HG03469 (cell line): ENCODE data around the gene ACKR2.

ENCODE experiments used
- ATAC-seq: cut with Tn5 transposase; IDR thresholded peaks from one replicate; pipeline ENCODE4 v1.9.1; 2021; ENCODE audit warnings: mild to moderate bottlenecking, moderate library complexity, moderate number of reproducible peaks; ENCODE audit not compliant: unreplicated experiment

Gene ACKR2

DNA sequence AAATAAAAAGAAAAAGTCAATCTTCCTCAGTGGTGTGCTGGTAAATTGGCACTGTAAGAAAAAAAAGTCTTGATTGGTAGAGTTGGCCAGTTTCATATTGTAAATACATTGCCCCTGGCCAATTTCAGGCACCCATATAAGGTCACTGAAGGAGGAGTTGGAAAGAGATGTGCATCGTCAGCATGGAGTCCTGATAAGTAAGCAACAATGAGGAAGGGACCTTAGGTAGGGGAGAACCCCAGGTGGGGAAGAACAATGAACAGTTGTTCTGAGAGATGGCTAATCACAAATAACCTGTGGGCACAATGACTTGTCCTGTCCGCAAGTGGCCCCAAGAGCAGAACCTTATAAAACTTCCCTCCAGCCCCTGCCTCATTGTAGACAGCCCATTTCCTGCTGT is 75.1 kb downstream of the ACKR2 start:
- ATAC-seq, result no peak

DNA sequence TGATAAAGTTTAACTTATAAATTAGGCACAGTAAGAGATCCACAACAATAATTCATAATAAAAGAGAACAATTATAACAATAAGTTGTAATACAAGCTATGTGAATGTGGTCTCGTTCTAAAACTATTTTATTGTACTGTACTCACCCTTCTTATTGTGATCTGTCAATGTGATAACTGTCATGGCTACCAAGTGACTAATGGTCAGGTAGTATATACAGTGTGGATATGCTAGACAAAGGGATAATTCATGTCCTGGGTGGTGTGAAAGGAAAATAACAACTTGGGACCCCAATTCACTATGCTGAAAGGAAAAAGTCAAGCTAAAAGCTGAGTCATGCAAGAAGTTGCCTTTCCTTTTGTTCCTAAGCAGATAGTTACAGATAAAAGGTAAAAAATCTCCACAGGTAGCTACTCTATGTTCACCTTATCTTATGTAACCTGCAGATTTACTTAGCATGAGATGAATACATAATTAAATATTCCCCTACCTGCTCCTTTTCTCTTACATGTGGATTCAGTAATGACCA is 77.1 kb downstream of the ACKR2 start:
- ATAC-seq, result no peak

DNA sequence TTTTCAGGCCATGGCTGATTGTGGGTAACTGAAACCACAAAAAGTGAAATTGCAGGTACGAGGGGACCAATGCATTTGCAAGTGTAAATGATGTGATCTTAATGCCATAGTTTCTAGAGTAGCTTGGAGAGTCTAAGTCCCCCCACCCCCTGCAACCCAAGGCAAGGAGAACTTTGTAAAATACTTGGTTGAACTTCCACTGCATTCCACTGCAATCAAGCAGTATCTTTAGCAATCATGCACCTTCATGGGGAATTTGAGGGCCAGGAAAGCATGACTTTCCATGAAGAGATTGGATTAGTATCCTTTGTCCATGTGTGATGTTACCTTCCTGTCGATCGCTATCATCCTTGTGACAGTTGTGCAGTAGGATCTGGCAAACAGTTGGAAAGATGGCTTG is 77.8 kb downstream of the ACKR2 start:
- no peak for ATAC-seq

DNA sequence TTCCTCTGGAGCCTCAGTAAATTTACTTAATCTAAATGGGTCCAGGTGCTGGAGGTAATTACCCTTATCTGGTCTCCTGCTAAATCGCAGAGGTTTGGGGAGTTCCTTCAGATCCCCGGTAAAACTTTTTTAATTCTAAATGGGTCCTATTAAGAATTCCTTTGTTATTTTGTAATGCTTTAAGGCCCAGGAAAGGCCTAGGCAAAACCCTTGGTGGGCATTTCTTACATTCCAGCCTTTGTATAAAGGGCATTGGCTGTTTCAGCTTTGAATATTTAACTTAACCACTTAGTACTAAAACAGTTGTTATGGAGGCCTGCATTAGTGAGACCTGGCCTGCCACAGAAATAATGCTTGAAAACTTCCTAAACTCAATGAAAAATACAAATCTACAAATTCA is 81.8 kb downstream of the ACKR2 start:
- no peak for ATAC-seq

DNA sequence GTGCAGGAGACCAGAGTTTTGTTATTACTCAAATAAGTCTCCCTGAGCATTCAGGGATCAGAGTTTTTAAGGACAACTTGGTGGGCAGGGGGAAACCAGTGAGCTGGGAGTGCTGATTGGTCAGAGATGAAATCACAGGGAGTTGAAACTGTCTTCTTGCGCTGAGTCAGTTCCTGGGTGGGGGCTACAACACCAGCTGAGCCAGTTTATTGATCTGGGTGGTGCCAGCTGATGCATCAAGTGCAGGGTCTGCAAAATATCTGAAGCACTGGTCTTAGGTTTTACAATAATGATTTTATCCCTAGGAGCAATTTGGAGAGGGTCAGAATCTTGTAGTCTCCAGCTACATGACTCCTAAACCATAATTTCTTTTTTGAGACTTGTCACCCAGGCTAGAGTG is 82.9 kb downstream of the ACKR2 start:
- ATAC-seq, result no peak

DNA sequence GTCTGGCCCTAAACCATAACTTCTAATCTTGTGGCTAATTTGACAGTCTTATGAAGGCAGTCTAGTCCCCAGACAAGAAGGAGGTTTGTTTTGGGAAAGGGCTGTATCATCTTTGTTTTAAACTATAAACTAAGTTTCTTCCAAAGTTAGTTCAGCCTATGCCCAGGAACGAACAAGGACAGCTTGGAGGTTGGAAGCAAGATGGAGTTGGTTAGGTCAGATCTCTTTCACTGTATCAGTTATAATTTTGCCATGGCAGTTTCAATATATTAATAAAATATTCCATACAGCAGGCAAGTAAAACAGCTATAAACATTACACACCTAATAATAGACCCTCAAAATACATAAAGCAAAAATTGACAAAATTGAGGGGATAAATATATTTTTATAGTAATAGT is 83.6 kb downstream of the ACKR2 start:
- no peak for ATAC-seq

DNA sequence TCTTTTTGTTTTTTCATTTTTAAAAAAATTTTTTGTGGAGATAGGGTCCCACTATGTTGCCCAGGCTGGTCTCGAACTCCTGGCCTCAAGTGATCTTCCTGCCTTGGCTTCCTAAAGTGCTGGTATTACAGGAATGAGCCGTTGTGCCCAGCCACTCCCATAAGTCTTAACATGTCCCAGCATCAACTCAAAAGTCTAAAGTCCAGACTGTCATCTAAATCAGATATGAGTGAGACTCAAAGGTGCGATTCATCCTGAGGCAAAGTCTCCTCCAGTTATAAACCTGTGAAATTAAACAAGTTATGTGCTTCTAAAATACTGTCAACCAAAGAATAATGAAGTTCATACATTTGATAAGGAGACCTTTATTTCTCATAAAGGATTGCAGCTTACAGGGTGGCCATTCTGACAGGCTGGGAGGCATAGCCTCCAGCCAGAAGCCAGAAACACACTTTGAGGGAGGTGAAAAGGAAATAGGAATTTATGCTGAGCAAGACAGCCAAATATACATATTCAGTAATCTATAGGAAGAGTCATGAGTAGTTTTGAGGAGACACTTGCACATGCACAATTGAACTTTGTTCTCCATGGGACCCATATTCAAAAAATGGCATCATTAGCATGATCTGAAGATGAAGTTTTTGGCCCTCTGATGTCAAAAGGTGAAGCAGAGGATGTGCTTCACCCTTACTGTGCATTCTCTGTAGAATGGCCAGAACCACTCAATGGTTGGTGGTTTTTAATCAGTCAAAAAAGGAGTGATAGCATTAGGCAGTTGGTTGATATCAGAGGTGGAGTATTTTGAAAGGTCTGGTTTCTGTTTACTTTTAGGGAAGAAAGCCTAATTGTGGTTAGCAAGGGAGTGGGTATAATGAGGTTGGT is 85.7 kb downstream of the ACKR2 start:
- no peak for ATAC-seq

DNA sequence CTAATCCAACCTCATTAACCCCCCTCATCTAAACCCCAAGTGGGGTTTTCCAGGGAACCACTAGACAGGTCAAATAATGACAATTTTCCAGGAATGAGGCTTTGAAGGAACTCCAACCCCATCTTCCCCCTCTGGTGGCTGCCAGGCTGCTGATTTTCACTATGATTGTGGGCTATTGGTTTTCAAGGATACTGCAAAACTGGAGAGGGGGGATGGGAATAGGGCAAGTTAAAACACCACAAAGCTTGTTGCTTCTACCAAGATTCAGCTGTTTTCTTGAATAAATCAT is 86.3 kb downstream of the ACKR2 start:
- no peak for ATAC-seq

DNA sequence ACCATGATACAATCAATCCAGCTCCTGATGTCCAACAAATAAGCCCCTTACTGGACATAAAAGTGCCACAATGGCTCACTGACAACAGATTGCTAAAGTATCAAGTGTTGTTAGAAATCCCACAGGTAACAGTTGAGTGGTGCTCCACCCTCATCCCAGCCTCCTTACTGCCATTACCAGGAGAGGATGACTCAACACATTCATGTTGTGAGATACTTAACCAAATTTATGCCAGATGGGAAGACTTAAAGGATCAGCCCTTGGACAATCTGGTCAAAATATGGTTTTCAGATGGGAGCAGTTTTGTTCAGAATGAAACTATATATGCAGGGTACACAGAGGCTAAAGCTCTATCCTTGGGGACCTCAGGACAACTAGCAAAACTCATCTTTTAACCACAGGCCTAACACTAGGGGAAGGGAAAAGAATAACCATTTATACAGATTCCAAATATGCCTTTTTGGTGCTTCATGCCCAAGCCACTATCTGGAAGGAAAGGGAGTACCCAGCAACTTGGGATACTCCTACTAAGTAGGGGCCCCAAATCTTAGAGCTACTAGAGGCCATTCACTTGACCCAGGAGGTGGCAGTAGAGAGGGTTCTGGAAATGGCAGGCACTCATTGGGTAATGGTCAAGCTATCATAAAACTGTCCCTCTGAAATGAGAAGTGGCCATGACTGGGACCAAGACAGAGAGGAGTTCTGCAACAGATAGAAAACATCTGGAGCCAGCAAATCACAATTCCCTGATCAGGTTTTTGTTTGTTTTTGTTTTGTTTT is 89.8 kb downstream of the ACKR2 start:
- no peak for ATAC-seq

DNA sequence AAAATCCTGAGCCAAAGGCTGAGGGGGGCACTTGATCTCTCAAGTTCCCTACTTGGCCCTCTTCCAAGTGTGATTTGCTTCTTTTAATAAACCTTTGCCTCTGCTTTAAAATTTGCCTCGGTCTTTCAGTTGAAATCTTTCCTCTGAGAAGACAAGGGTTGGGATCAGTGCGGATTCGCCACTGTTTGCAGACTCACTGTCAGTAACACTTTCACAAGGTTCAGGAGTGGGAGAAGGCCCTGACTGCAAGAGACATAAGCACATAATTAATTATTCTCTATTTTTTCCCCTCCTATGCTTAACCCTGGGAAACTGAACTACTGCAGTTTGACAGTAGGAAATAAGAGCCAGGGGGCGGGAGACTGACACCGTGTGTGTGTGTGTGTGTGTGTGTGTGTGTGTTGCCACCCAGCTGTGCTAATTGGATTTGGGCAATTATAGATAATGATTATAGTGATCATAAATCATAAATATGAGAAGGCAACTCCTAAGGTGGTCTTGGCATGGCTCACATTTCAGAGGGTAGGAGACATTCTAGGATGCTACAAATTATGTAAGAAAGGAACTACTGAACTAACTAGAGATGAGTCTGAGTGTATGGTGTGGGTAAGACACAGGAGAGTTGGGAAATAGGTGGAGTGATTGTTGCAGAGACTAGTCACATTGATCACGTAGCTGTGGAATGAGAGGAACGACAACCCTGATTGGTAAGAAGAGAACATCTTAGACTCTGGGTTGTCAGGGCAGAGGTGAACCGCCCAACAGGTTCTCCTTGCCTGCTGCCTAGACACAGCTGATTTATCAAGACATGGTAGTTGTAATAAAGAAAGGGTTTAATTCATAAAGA is 91.2 kb downstream of the ACKR2 start:
- ATAC-seq, result no peak

DNA sequence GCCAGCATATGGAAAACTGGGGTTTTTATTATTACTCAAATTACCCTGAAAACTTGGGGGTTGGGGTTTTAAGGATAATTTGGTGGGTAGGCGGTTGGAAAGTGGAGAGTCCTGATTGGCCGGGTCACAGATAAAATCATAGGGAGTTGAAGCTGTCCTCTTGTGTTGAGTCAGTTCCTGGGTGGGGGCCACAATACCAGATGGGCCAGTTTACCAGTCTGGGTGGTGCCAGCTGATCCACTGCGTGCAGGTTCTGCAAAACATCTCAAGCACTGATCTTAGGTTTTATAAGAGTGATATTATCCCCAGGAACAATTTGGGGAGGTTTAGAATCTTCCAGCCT is 91.8 kb downstream of the ACKR2 start:
- ATAC-seq, result no peak

DNA sequence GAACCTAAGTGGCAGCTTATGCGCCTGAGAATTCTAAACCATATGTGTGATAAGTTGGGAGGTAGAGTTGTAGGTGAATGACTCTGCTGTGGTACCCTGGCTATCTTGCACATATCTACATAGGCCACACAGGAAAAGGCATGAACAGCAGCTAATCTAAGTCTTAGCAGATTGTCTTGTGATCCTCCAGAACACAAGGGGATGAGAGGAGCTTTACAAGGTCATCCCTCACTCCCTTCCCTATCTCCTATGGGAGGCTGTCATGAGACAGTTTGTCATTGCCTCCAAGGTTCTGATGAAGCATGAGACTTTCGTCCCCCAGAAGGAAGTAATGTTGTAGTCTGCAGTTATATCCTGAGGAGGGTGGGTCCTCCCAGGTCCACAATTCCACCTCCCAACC is 93.0 kb downstream of the ACKR2 start:
- no peak for ATAC-seq

DNA sequence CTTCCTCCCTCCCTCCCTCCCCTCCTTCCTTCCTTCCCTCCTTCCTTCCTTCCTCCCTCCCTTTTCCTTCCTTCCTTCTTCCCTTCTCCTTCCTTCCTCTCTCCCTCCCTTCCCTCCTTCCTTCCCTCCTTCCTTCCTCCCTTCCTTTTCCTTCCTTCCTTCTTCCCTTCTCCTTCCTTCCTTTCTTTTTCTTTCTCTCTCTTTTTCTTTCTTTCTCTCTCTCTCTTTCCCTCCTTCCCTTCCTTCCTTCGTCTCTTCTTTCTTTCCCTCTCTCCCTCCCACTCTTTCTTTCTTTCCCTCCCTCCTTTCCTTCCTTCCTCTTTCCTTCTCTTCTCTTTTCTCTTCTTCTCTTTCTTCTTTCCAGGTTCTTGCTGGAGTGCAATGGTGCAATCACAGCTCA is 94.8 kb downstream of the ACKR2 start:
- ATAC-seq, result no peak

DNA sequence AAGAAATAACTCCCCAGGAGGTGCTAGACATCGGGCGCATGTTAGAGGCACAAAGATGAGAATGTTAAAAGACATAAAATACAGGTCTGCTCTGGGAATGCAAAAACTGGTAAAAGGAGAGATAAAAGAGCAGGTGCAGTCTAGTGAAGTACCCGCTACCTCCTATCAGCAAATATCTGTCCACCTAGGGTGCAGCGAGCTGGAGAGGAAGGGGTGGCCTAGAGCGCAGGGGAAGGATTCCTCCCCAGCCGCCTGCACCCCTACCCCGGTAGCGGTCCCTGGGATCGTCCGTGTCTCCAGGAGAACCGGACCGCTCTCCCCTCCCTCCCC is 96.5 kb downstream of the ACKR2 start:
- ATAC-seq, result no peak

DNA sequence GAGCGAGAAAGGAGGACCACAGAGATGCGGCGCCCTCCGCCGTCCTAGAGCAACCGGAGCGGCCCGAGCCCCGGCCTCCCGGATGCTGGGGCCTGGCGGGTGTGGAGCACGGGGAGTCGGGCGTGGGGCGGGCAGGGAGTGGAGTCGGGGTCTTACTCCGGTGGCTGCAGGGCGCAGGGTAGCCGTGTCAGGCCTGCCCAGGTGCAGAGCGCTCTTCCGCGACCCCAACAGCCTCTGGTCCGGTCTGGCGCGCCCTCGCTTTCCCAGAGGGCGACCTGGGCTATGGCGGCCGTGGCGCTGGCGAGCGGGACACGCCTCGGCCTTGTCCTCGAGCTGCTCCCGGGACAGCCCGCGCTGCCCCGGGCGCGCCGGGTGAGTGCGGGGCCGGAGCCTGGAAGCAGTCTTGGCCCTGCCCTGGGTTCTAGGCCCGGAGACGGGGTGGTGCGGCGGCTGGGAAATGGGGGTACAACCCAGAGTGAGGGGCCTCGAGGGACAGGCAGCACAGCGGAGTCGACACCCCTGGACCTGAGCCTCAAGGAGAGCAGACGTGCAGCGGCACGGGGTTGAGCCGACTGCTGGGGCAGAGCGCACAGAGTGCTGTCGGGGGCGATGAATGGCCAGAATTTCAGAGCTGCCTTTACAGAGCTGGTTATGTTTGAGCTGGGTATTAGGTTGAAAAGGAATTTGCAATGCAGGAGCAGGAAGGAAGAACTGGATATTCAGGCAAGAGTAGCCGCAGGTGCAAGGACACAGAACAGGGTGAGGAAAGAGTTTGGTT is 97.0 kb downstream of the ACKR2 start, which contains the start of gene ZNF662:
ZNF662 (plus strand) TSS at position 73 of the 778 bp plus-strand sequence. CDS start 1,973 bp downstream, outside the sequence.
- no peak for ATAC-seq

DNA sequence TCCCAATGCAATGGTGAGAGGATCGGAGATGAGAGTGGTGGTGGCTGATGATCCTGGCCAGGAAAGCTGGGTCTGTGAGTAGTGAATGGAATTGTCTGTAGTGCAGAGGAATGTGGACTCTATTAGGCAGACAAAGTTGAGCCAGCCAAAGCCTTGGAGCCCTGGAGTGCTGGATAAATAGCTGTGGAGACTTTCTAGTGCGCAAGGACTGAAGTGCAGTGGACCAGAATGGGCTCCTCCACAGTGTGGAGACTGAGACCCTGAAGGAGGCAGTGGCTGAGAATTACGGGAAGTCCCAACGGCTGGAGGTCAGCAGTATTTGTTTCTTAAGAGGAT is 97.6 kb downstream of the ACKR2 start:
- ATAC-seq, result no peak

DNA sequence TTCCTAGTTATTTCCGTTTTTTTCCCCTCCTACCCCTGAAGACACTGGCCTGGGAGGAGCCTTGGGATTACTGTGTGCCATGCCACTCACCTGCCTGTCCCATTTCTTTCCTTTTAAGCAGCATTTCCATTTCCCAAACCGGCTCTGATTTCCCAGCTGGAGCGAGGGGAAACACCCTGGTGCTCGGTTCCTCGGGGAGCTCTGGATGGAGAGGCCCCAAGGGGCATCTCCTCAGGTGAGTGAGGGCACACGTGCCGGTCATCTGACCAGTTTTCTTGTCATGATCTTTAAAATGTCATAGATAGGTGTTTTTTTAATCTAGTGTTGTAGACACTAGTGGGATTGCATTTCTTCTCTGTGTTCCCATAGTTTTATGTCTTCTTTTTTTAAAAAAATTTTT is 99.4 kb downstream of the ACKR2 start:
- ATAC-seq, result no peak

DNA sequence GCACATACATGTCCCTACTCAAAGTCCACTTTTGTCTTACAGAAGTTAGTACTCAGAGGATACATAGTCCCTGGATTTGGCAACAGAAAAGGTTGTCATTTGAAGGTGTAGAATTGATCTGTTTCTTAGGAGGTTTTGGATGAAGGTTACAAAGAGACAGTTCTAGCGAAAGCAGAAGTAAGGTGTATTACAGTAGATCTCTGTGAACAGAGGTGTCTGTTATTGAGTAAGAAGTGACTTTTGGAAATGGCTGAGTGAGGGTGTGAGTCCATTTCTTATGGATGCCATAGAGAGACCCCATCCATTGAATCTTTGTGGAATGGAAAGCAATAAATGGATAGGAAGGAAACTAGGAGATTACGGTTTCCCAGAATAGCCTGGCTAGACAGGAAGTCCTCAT is 102.3 kb downstream of the ACKR2 start:
- ATAC-seq, result no peak

DNA sequence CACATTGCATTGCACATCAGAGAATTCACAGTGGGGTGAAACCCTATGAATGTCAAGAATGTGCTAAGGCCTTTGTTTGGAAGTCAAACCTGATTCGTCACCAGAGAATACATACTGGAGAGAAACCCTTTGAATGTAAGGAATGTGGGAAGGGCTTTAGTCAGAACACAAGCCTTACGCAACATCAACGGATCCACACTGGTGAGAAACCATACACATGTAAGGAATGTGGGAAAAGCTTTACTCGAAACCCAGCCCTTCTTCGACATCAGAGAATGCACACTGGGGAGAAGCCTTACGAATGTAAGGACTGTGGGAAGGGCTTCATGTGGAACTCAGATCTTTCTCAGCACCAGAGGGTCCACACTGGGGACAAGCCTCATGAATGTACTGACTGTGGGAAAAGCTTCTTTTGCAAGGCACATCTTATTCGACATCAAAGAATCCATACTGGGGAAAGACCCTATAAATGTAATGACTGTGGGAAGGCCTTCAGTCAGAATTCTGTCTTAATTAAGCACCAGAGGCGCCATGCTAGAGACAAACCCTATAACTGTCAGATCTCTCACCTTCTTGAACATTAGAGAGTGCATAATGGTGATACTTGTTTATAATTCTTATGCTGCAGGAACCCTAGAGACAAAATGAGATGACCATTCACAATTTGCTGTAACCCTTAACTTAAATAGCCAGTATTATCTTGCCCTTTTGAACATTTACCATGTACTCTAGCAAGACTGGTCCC is 105.7 kb downstream of the ACKR2 start:
- no peak for ATAC-seq
